Trophoblast cell (in vitro differentiated cells and primary cell): ENCODE measurements around the gene SLC27A5.

Experiments used
- DNase-seq, 2 donors: peaks; one replicate each; pipeline ENCODE4 v3.0.0-alpha.2; 2016
- H2AFZ ChIP-seq: 2 replicates; pipeline ENCODE4 v1.6.1; 2013; ENCODE audit warnings: low read length, moderate library complexity, mild to moderate bottlenecking; ENCODE audit not compliant: insufficient read depth, poor library complexity
- H2AK5ac ChIP-seq: 2 replicates; pipeline ENCODE4 v1.6.1; 2013; ENCODE audit warnings: mild to moderate bottlenecking, low read length
- H2BK120ac ChIP-seq: 2 replicates; pipeline ENCODE4 v1.6.1; 2013; ENCODE audit warnings: low read length, mild to moderate bottlenecking, moderate library complexity; ENCODE audit not compliant: insufficient read depth, poor library complexity
- H2BK12ac ChIP-seq: 2 replicates; pipeline ENCODE4 v1.6.1; 2013; ENCODE audit warnings: mild to moderate bottlenecking, low read length, moderate library complexity
- H2BK5ac ChIP-seq: 2 replicates; pipeline ENCODE4 v1.6.1; 2013; ENCODE audit warnings: low read length, low read depth, moderate library complexity, mild to moderate bottlenecking; ENCODE audit not compliant: poor library complexity
- H3K14ac ChIP-seq: 2 replicates; pipeline ENCODE4 v1.6.1; 2013; ENCODE audit warnings: mild to moderate bottlenecking, low read length
- H3K18ac ChIP-seq: 2 replicates; pipeline ENCODE4 v1.6.1; 2013; ENCODE audit warnings: mild to moderate bottlenecking, low read length
- H3K23ac ChIP-seq: 2 replicates; pipeline ENCODE4 v1.6.1; 2013; ENCODE audit warnings: low read length
- H3K27ac ChIP-seq: 2 replicates; pipeline ENCODE4 v1.5.1; 2013; ENCODE audit warnings: low read depth, mild to moderate bottlenecking, inconsistent platforms, low read length, moderate library complexity
- H3K27me3 ChIP-seq: 2 replicates; pipeline ENCODE4 v1.6.1; 2013; ENCODE audit warnings: inconsistent platforms, mild to moderate bottlenecking, low read length, moderate library complexity; ENCODE audit not compliant: insufficient read depth
- H3K36me3 ChIP-seq, 2 experiments: 1 replicate in 1 of 2; 2 replicates in 1 of 2; pipeline ENCODE4 v1.6.1; 2013; ENCODE audit warnings: low read length in 2 of 2, mild to moderate bottlenecking in 2 of 2, moderate library complexity in 1 of 2; ENCODE audit not compliant: insufficient read depth in 2 of 2, control insufficient read depth in 1 of 2
- H3K4ac ChIP-seq: 2 replicates; pipeline ENCODE4 v1.6.1; 2013; ENCODE audit warnings: low read depth, mild to moderate bottlenecking, low read length, moderate library complexity
- H3K4me1 ChIP-seq, 2 experiments: 1 replicate in 1 of 2; 2 replicates in 1 of 2; pipeline ENCODE4 v1.6.1; 2013; ENCODE audit warnings: low read length in 2 of 2, mild to moderate bottlenecking in 2 of 2, moderate library complexity in 1 of 2; ENCODE audit not compliant: insufficient read depth in 2 of 2, control insufficient read depth in 1 of 2
- H3K4me2 ChIP-seq: 2 replicates; pipeline ENCODE4 v1.6.1; 2013; ENCODE audit warnings: inconsistent platforms, mild to moderate bottlenecking, low read length, moderate library complexity
- H3K4me3 ChIP-seq: 2 replicates; pipeline ENCODE4 v1.5.1; 2013; ENCODE audit warnings: mild to moderate bottlenecking, low read depth, low read length, inconsistent platforms
- H3K79me1 ChIP-seq: one replicate; pipeline ENCODE4 v1.6.1; 2013; ENCODE audit warnings: low read length
- H3K79me2 ChIP-seq: 2 replicates; pipeline ENCODE4 v1.6.1; 2013; ENCODE audit warnings: low read length, mild to moderate bottlenecking; ENCODE audit not compliant: control insufficient read depth, insufficient read depth, poor library complexity
- H3K9ac ChIP-seq: 2 replicates; pipeline ENCODE4 v1.6.1; 2013; ENCODE audit warnings: mild to moderate bottlenecking, low read length
- H3K9me3 ChIP-seq: 2 replicates; pipeline ENCODE4 v1.6.1; 2013; ENCODE audit warnings: low read depth, mild to moderate bottlenecking, control low read depth, inconsistent platforms, low read length; ENCODE audit not compliant: insufficient read depth
- H4K12ac ChIP-seq: 2 replicates; pipeline ENCODE4 v1.6.1; 2013; ENCODE audit warnings: low read depth, mild to moderate bottlenecking, low read length, moderate library complexity
- H4K8ac ChIP-seq: 2 replicates; pipeline ENCODE4 v1.6.1; 2013; ENCODE audit warnings: low read depth, mild to moderate bottlenecking, low read length, moderate library complexity
- H4K91ac ChIP-seq: one replicate; pipeline ENCODE4 v1.6.1; 2013; ENCODE audit warnings: low read depth, mild to moderate bottlenecking, low read length, moderate library complexity
- WGBS: extraction: QIAGEN DNeasy Blood & Tissue Kit; methylation state at CpG from one replicate; pipeline ENCODE4 v1.1.7; 2013; ENCODE audit warnings: missing lambda C conversion rate; ENCODE audit not compliant: insufficient read length, insufficient coverage; ENCODE audit errors: extremely low coverage; 5-methylcytosine and 5-hydroxymethylcytosine counted together

The SLC27A5 gene

GRCh38 chr19:58498316-58499020, 13.3 kb downstream of the SLC27A5 start:
- DNase-seq, result no peak
- H2BK12ac ChIP-seq, result no peak overlapping the region
- H3K27ac ChIP-seq, result no peak overlapping the region
- H3K4me3 ChIP-seq, result no peak overlapping the region
- H2BK5ac ChIP-seq, result no peak overlapping the region
- no peak overlapping the region for H2BK120ac ChIP-seq
- H3K4me1 ChIP-seq, result peaks cover 10 to 19% of the 10 kb centered on the region in 2 experiments
- H3K9me3 ChIP-seq, result peaks cover 5% of the 10 kb centered on the region
- peak overlapping the region; percentile 63 for H4K8ac ChIP-seq
- no peak overlapping the region for H3K18ac ChIP-seq
- peak overlapping the region; percentile 8 for H4K91ac ChIP-seq
- WGBS, result no CpG with 5 or more reads among the region's 22 CpGs
- peak overlapping the region; percentile 15 for H3K14ac ChIP-seq
- H3K27me3 ChIP-seq, result no peaks in the 10 kb centered on the region
- no peak overlapping the region for H2AK5ac ChIP-seq
- H3K23ac ChIP-seq, result no peak overlapping the region
- H3K79me2 ChIP-seq, result peaks cover 4% of the 10 kb centered on the region
- no peak overlapping the region for H3K9ac ChIP-seq
- H3K36me3 ChIP-seq, result no peaks in the 10 kb centered on the region
- H3K4ac ChIP-seq, result no peak overlapping the region
- H3K4me2 ChIP-seq, result peak overlapping the region; percentile 63
- no peak overlapping the region for H4K12ac ChIP-seq
- H3K79me1 ChIP-seq, result peaks cover 7% of the 10 kb centered on the region
- peak overlapping the region; percentile 72 for H2AFZ ChIP-seq

- Histone ChIP-seq H2BK120ac (no peak overlapping the region), H3K4me3 (no peak overlapping the region), H3K9ac (no peak overlapping the region), H2BK12ac (no peak overlapping the region), H4K12ac (no peak overlapping the region), H3K79me2 (peaks cover 4% of the 10 kb centered on the region), H3K36me3 (no peaks in the 10 kb centered on the region), H2AK5ac (no peak overlapping the region), H3K4ac (no peak overlapping the region), H3K9me3 (peaks cover 5% of the 10 kb centered on the region), H3K4me2 (no peak overlapping the region), H4K91ac (no peak overlapping the region), H3K4me1 (peaks cover 10 to 19% of the 10 kb centered on the region in 2 experiments), H3K79me1 (peaks cover 7% of the 10 kb centered on the region), H2AFZ (no peak overlapping the region), H4K8ac (no peak overlapping the region), H3K18ac (no peak overlapping the region), H3K27me3 (no peaks in the 10 kb centered on the region), H3K23ac (no peak overlapping the region), H2BK5ac (no peak overlapping the region), H3K27ac (no peak overlapping the region), H3K14ac (no peak overlapping the region)
- no peak for DNase-seq
- no CpG with 5 or more reads among the region's 8 CpGs for WGBS
These were observed 14.1 kb downstream of the SLC27A5 start for GRCh38 chr19:58497634-58498170.

- no CpG with 5 or more reads among the region's 14 CpGs for WGBS
These were observed 19.5 kb downstream of the SLC27A5 start for GRCh38 chr19:58492265-58492664.

GRCh38 chr19:58491393-58491792, 20.4 kb downstream of the SLC27A5 start:
- Histone ChIP-seq H2AFZ (no peak overlapping the region), H3K9me3 (peaks cover 2% of the 10 kb centered on the region), H4K91ac (no peak overlapping the region), H4K12ac (no peak overlapping the region), H3K27ac (no peak overlapping the region), H3K36me3 (no peaks in the 10 kb centered on the region), H3K79me1 (no peaks in the 10 kb centered on the region), H3K4me3 (no peak overlapping the region), H3K79me2 (no peaks in the 10 kb centered on the region), H3K27me3 (no peaks in the 10 kb centered on the region), H4K8ac (no peak overlapping the region), H3K23ac (no peak overlapping the region), H3K4me1 (no peaks in the 10 kb centered on the region), H2BK120ac (no peak overlapping the region), H3K4me2 (no peak overlapping the region), H3K4ac (no peak overlapping the region), H3K18ac (no peak overlapping the region), H3K9ac (no peak overlapping the region), H2BK12ac (no peak overlapping the region), H2BK5ac (no peak overlapping the region), H3K14ac (no peak overlapping the region), H2AK5ac (no peak overlapping the region)
- no CpG with 5 or more reads among the region's 5 CpGs for WGBS
- no peak for DNase-seq

More at GRCh38 chr19:58492265-58492664, 19.5 kb downstream of the SLC27A5 start:
- Histone ChIP-seq H3K4me1 (no peaks in the 10 kb centered on the region), H4K91ac (no peak overlapping the region), H2AFZ (no peak overlapping the region), H2BK5ac (no peak overlapping the region), H3K4ac (no peak overlapping the region), H3K4me2 (no peak overlapping the region), H3K23ac (no peak overlapping the region), H4K12ac (no peak overlapping the region), H2AK5ac (no peak overlapping the region), H3K79me2 (no peaks in the 10 kb centered on the region), H3K9ac (no peak overlapping the region), H3K4me3 (no peak overlapping the region), H4K8ac (no peak overlapping the region), H2BK12ac (no peak overlapping the region), H3K18ac (no peak overlapping the region), H3K79me1 (no peaks in the 10 kb centered on the region), H3K9me3 (peaks cover 2% of the 10 kb centered on the region), H3K36me3 (no peaks in the 10 kb centered on the region), H2BK120ac (no peak overlapping the region), H3K27ac (no peak overlapping the region), H3K27me3 (no peaks in the 10 kb centered on the region), H3K14ac (no peak overlapping the region)
- DNase-seq, result peak; percentile 46 to 67
